GM08714 (cell line): ENCODE results near the gene KLKB1.

ENCODE experiments used
- H3K4me3 ChIP-seq: fragments of 200-500 bp; sonication (Bioruptor generic); 2 replicates; pipeline ENCODE4 v1.5.1; 2014; ENCODE audit warnings: mild to moderate bottlenecking, low read length, inconsistent platforms
- ZNF274 ChIP-seq: IDR thresholded peaks from 2 replicates; pipeline ENCODE4 v1.6.1; 2012; ENCODE audit warnings: mild to moderate bottlenecking, low read depth, low read length

KLKB1 gene

GRCh38 chr4:186227221-186227620, at the start of gene KLKB1:
Gene KLKB1 (plus strand): TSS chr4:186227507. CDS start chr4:186228196, 689 bp downstream.
- H3K4me3 ChIP-seq: no peak within 1 kb of the TSS
- no peak for TF ChIP-seq ZNF274

- H3K4me3 ChIP-seq: no peak overlapping the region
- TF ChIP-seq ZNF274: no peak
Observed at GRCh38 chr4:186188107-186188506, 39.2 kb upstream of the KLKB1 start.

- TF ChIP-seq ZNF274: no peak
- H3K4me3 ChIP-seq: no peak overlapping the region
Observed at GRCh38 chr4:186189656-186190055, 37.7 kb upstream of the KLKB1 start.

- no peak for TF ChIP-seq ZNF274
Observed at GRCh38 chr4:186190581-186191199, 36.6 kb upstream of the KLKB1 start.

DNA sequence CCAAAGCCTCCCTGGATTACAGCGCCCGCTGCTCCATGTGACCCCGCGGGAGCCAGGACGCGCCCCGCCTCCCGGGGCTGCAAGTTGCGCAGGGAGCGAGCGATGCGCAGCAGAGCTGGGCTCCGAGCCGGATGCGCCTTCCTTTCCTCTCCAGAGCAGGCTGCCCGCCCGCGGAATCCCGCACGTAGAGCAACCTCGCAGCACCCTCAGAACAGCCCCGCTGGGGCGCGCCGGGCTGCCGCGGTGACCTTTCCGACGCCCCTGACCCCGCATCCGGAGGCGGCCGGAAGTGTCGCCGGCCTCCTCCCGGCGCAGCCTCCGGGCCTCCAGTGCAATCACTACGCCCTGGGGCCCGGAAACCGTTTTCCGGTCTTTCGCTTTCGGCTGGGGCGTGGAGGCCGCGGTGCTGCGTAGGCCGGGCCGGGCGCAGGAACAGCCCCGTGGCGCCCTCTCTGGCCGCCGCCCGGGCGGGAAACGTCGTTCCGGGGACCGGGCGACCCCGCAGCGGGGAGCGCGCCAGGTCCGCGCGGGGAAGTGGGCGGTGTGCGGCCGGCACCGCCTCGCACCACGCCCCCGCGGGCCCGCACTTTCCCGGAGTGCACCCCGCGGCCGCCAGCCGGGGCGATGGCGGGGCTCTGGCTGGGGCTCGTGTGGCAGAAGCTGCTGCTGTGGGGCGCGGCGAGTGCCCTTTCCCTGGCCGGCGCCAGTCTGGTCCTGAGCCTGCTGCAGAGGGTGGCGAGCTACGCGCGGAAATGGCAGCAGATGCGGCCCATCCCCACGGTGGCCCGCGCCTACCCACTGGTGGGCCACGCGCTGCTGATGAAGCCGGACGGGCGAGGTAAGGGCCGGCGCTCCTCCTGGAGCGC, 35.9 kb upstream of the KLKB1 start, which contains the start of gene CYP4V2:
CYP4V2 (plus strand) TSS at position 368 of the 866 bp plus-strand sequence; CDS start at position 625, 257 bp downstream.
- TF ChIP-seq ZNF274: no peak
- peak within 1 kb of the TSS; percentile 80 for H3K4me3 ChIP-seq

More at GRCh38 chr4:186190581-186191199, 36.6 kb upstream of the KLKB1 start:
- peak overlapping the region; percentile 80 for H3K4me3 ChIP-seq

DNA sequence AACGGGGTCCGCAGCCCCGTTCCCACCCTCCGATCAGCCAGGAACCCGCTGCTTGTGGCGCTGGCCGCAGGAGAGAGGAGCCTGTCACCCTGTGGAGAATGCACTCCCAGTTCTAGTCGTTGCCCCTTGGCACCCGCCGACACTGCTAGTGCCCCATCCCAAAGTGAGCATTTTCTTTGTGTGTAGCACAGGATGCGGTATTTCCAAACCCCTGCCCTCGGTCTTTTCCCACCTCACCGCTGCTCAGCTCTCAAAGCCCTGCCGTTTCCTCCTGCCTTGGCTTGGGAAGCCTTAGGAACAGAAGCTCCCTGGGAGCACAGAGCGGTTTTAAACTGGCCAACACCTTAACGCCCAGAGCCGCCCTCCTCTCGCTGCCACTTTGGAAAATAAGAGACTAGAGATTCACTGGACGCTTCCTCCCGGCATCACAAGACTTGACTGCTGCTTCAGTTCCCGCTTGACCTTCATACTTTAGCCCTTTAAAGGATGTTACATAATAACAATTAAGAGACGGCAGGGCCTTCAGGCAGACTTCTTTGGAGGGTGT, 35.2 kb upstream of the KLKB1 start:
- TF ChIP-seq ZNF274: no peak
- H3K4me3 ChIP-seq: peak overlapping the region; percentile 80

GRCh38 chr4:186193851-186194250, 33.5 kb upstream of the KLKB1 start:
- no peak overlapping the region for H3K4me3 ChIP-seq
- TF ChIP-seq ZNF274: no peak

DNA sequence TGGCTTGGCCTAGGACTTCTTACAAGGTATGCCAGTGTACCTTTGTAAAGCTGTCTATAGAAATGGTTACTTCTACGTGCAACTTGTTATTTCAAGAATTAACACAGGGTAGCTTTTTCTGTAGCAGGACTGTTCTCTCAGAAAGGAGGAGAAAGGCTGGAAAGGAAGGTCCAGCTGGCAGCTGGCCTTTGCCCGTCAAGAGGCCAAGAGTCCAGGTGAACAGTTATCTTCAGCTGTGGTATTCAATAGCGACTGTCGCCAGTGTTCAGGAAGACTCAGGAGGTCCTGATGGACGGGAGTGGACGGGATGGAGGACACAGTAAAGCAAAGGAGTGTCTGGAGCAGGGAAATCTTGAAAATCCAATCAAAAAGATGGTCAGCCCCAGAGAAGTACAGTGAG, 31.2 kb upstream of the KLKB1 start:
- TF ChIP-seq ZNF274: no peak
- H3K4me3 ChIP-seq: no peak overlapping the region

DNA sequence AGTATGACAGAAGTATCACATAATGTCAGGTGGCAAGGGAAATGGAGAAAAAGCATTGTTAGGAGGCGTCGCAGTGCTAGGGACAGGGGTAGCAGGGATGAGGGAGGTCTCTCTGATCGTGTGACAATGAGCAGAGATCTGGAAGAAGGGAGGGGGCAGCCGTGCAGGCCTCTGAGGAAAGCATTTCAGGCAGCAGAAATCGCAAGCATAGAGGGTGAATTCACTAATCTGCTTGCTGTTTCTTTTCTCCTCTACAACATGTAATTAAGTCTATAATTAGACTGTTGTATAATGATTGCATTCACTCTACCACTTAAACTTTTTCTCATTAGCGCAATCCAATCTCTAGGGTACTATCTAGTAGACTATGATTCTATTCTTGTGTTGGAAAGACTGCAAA, 26.8 kb upstream of the KLKB1 start:
- TF ChIP-seq ZNF274: no peak

DNA sequence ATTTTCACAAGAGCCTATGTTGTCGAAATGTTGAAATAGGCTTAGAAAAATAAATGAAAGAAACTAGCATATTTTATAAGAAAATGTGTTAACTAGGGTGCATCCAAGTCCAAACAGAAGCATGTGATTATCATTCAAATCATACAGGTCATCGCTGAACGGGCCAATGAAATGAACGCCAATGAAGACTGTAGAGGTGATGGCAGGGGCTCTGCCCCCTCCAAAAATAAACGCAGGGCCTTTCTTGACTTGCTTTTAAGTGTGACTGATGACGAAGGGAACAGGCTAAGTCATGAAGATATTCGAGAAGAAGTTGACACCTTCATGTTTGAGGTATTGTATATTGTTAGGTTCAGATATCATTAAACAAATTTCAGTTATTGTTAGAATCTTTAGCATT, 26.3 kb upstream of the KLKB1 start:
- TF ChIP-seq ZNF274: no peak
- H3K4me3 ChIP-seq: no peak overlapping the region

More for the DNA sequence above, 26.8 kb upstream of the KLKB1 start:
- no peak overlapping the region for H3K4me3 ChIP-seq

- no peak overlapping the region for H3K4me3 ChIP-seq
- no peak for TF ChIP-seq ZNF274
Observed at GRCh38 chr4:186201535-186202230, 25.6 kb upstream of the KLKB1 start.

GRCh38 chr4:186202490-186203140, 24.7 kb upstream of the KLKB1 start:
- H3K4me3 ChIP-seq: no peak overlapping the region
- TF ChIP-seq ZNF274: no peak

- no peak overlapping the region for H3K4me3 ChIP-seq
- no peak for TF ChIP-seq ZNF274
Observed at GRCh38 chr4:186203406-186203805, 23.9 kb upstream of the KLKB1 start.

- no peak overlapping the region for H3K4me3 ChIP-seq
- no peak for TF ChIP-seq ZNF274
Observed at GRCh38 chr4:186204103-186204559, 23.2 kb upstream of the KLKB1 start.

- no peak overlapping the region for H3K4me3 ChIP-seq
- no peak for TF ChIP-seq ZNF274
Observed at GRCh38 chr4:186204686-186205085, 22.6 kb upstream of the KLKB1 start.
